Fibroblast of skin of back (primary cell): Measurements from ENCODE around the gene GAL3ST2.
"Not testable (repeated sequence)": the region's sequence is repeated elsewhere in the genome, so short reads cannot be mapped to it uniquely, and the experiment has no call there.

Experiments
- DNase-seq: peaks from one replicate; pipeline ENCODE4 v3.0.0-alpha.2; 2013

Gene GAL3ST2

DNA sequence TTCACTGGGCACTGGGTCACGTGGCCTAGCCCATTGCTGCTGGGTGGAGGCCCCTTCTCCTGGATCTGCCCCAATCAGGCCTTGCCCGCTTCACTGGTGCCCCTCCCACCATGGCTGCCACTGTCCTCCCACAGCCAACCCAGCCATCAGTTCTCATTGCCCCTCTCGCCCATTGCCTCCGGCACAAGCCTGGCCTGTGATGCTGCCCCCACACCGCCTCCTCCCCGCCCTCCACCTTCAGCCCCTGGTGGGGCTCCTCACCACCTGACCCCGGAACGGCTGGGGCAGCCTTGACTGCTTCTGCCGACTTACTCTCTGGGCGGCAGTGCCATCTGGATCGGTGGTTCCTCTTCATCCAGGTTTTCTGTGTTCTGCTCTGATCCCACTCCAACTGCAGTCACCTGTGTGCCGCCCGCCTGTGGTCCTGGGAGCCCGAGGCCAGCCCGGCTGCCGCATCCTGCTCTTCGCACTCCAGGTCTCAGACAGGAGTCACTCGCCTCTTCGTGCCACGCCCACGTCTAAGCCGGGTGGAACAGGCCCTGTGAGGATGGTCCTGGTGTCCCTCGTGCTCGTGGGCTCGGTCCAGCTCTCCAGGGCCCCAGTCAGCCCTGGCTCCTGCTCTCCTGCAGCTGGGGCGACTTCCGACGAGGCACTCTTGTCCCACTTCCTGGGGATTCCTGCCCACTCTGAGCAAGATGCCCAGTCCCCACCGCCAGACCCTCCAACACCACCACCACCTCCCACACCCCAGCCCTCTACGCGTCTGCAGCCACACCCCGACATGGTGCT, 28.0 kb upstream of the GAL3ST2 start:
- no peak for DNase-seq

DNA sequence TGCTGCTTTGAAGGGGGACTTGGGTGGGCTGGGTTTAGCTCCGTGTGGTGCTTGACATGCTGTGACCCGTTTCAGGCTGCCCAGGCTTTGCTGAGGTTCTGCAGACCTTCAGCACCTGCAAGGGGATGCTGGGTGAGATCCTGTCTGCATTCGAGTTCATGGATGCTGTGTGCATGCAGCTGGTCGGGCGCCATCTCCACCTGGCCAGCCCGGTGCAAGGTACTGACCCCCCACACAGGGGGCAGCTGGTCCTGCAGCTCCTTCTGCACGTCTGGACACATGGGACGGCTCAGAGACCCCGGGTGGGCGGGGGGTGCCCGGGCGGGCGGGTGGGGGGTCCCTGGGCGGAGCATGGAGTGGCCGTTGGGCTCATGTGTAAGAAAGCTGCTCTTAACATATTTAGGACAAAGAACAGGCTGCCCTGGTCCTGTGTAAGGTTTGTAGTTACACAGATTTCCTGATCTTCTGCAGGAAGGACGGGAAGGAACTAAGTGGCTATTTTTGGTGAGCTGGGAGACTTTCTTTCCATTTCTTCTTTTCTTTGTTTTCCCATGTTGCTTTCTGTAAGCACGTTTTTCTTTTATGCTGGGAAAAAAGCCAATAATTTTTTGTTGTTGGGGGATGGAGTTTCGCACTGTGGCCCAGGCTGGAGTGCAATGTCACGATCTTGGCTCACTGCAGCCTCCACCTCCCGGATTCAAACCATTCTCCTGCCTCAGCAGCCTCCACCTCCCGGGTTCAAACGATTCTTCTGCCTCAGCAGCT, 26.4 kb upstream of the GAL3ST2 start:
- DNase-seq: no peak

DNA sequence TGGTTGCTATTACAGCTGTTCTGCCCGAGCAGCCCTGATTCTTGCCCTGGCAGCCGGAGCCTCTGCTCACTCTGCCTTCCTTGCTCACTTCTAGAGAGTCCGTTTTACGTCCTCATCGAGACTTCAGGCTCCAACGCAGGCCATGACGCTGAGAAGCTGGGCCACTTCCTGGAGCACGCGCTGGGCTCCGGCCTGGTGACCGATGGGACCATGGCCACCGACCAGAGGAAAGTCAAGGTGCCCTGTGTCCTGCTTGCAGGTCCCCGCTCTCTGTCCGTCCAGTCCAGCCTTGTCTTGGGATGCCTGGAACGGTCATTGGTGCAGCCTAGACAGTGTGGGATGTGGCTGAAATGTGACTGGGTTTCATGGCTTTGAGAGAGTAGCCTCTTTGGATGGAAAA, 25.5 kb upstream of the GAL3ST2 start:
- DNase-seq: no peak

DNA sequence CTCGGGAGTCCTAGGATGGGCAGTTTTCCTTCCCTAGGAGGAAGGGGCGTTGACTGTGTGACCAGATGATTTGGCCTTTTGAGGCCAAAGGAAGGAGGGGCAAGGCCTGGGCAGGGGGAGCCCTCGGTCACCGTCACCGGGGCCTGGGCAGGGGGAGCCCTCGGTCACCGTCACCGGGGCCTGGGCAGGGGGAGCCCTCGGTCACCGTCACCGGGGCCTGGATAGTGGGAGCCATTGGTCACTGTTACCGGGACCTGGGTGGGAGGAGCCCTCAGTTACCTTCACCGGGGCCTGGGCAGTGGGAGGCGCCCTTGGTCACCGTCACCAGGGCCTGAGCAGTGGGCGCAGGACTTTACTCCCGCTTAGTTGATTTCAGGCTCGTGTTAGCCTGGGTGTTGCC, 24.8 kb upstream of the GAL3ST2 start:
- DNase-seq: no peak

DNA sequence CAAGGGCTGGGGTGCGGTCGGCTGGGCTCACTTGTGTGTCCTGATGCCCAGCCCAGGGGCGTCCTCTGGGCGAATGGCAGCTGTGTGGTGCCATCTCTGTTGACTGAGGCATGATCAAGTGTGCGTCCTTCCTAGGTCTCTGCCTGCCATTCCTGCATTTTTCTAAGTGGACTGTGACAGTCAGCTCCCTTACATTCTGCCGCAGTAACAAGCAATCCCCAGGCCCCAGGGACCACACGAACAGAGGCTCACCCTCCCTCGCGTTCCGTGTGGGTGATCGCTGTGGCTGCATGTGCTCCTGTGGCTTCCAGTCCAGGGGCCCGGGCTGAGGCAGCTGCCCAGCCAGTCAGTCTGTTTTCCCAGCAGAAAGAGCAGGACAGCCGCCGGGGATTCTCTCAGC, 24.4 kb upstream of the GAL3ST2 start:
- DNase-seq: no peak

DNA sequence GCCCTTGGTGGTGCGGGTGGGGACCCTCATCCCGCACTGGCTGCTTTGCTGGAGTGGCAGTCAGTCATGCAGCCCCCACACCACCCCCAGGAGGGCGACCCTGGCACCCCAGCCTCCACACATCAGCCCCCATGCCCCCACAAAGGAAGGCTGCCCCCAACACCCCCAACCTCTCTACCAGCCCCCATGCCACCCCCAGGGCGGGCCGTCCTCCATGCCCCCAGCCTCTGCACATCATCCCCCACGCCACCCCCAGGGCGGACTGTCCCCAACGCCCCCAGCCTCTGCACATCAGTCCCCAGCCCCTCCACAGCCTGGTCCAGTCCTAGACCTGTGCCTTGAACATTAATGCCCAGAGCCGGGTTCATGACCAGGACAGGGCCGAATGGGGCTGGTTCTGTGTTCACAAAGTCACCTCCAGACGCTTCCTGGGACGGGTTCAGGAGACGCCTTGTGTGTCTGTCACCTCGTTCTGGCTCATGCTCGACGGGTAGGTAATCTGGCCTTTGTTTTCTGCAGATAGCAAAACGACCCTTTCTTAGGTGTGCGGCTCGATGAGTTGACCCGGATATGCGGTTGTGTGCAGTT, 23.8 kb upstream of the GAL3ST2 start:
- DNase-seq: no peak

DNA sequence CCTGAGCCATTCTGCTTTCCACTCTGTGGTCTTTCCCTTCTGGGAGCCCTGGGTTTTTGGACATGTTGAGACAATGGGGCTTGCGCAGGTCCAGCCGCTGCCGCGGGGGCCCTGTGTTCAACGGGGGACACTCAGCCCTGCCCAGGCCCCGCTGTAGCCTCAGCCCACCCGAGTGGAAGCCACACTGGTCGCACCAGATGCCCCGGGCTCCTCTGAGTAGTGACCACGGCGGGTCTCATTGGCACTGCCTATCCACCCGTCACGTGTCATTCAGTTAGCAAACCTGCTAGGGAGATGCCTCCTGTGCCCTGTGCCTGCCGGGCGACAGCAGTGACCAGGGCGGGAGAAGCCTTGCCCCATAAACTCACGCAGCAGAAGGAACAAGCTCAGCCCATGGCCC, 23.1 kb upstream of the GAL3ST2 start:
- DNase-seq: no peak

DNA sequence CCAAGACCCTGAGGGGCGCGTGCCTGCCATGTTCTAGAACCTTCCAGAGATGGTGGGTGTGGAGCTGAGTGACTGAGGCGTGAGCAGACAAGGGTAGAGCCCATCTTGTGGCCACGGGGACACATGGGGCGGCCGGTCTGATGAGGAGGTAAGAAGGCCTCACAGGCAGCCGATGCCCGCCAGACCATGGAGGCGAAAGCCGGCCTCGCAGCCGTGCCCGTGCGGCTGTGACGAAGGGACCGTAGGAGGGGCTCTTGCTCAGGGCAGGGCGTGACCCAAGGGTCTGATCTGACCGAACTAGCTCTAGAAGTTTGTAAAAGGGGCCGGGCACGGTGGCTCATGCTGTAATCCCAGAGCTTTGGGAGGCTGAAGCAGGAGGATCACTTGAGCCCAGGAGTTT, 22.6 kb upstream of the GAL3ST2 start:
- no peak for DNase-seq

DNA sequence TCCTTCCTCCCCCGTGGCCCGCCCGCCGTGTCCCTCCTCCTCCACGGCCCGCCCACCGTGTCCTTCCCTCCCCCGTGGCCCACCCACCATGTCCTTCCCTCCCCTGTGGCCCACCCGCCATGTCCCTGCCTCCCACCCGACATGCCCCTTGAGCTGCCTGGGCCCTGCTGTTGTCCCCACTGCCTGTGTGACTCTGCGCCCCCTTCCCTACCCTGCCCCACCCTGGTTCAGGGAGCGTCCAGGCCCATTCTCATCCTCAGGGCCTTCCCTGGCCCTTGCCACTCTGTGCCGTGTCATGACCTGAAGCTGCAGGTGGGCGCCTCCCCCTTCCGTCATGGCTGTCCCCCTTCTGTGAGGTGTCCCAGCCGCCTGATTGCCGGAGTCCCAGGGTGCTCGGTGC, 21.5 kb upstream of the GAL3ST2 start:
- DNase-seq: no peak

DNA sequence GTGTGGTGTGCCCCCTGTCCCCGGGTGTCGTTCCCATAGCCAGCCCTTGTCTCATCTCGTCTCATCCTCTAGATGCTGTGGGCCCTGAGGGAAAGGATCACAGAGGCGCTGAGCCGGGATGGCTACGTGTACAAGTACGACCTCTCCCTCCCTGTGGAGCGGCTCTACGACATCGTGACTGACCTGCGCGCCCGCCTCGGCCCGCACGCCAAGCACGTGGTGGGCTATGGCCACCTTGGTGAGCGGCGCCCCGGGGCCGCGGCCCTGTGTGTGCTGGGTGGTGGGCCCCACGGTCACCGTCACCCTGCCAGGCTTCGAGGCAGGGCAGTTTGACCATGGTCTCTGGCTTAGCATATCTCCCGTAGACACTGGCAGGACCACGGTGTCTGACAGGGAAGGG, 20.8 kb upstream of the GAL3ST2 start:
- no peak for DNase-seq

DNA sequence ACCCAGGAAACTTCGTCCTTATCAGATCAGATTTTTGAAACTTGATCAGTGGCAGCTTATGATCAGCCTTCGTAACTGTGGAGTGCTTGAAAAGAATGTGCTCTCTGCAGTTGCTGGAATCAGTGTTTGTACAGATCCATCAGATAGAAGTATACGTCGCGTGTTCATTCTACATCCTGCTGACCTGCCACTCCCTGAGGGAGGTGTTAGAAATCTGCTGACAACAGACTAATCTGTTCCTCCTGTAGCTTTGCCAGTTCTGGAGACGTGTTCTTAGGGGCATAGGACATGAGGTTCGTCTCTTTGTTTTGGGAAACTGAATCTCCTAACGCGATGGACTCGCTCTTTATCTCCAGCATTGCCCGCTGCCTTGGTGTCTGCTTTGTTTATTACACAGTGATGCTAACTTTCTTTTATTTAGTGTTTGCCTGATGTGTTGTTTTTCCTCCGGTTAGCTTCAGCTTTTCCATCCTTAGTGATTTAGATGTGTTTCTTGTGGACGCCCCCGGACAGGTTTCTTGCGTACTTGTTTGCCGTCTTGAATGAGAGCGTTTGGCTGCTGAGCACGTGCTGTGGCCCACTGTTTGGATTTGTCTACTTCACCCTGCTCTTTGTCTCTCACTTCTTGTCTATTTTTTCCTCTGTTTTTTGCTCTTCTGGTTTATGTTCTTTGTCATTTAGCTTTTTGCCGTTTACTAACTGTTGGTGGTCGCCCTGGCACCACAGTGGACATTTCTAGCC, 17.4 kb upstream of the GAL3ST2 start:
- no peak for DNase-seq

DNA sequence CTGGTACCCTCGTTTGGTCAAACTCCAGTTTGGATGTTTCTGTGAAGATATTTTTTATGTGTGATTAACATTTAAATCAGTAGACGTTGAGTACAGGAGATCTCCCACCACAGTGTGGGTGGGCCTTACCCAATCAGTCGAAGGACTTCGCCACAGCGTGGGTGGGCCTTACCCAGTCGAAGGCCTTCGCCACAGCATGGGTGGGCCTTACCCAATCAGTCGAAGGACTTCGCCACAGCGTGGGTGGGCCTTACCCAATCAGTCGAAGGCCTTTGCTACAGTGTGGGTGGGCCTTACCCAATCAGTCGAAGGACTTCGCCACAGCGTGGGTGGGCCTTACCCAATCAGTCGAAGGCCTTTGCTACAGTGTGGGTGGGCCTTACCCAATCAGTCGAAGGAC, 16.7 kb upstream of the GAL3ST2 start:
- not testable (repeated sequence) for DNase-seq

DNA sequence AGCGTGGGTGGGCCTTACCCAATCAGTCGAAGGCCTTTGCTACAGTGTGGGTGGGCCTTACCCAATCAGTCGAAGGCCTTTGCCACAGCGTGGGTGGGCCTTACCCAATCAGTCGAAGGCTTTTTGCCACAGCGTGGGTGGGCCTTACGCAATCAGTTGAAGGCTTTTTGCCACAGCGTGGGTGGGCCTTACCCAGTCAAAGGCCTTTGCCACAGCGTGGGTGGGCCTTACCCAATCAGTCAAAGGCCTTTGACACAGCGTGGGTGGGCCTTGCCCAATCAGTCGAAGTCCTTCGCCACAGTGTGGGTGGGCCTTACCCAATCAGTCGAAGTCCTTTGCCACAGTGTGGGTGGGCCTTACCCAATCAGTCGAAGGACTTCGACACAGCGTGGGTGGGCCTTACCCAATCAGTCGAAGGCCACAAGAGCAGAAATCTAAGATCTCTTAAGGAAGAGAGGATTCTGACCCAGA, 16.3 kb upstream of the GAL3ST2 start:
- DNase-seq: no peak

DNA sequence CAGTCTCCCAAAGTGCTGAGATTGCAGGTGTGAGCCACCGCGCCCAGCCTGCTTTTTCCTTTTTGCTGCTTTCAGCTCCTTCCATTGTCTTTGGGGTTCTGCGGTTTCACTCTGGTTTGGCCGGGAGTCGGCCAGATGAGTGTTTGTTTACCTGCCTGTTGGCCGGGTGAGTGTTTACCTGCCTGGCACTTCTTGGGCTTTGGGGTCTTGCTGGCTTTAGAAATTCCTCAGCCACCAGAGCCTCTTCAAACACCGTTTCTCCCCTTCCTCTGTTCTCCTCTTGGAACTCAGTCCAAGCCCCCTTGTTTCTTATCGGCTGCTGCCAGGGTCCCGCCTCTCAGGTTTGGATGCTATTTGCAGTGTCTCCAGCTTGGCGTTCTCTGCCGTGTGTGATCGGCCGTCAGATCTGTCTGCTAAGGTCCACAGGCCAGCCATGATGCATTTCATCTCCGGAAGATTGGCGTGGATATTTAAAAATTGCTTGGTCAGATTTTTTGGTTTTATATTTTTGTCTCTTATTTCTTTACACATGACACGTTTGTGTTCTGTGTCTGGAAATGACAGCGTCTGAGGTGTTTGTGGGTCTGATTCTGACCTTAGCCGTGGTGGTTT, 14.2 kb upstream of the GAL3ST2 start:
- no peak for DNase-seq

DNA sequence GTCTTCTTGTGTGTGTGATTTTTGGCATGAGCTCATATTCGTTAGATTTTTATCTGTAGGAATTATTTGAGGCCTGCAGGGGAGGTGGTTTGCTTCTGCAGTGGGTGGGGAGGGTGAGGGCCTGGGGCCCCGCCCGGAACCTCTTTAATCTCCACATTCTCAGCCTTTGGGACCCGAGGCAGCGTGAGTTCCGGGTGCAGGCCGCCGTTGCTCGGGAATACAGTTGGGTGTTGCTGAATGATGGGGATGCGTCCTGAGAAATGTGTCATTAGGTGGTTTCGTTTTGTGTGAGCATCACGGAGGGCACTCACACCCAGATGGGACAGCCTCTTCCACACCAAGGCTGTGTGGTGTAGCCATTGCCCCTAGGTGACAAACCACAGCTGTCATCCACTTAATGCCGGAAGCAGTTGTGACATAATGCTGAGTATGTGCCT, 13.7 kb upstream of the GAL3ST2 start:
- no peak for DNase-seq

DNA sequence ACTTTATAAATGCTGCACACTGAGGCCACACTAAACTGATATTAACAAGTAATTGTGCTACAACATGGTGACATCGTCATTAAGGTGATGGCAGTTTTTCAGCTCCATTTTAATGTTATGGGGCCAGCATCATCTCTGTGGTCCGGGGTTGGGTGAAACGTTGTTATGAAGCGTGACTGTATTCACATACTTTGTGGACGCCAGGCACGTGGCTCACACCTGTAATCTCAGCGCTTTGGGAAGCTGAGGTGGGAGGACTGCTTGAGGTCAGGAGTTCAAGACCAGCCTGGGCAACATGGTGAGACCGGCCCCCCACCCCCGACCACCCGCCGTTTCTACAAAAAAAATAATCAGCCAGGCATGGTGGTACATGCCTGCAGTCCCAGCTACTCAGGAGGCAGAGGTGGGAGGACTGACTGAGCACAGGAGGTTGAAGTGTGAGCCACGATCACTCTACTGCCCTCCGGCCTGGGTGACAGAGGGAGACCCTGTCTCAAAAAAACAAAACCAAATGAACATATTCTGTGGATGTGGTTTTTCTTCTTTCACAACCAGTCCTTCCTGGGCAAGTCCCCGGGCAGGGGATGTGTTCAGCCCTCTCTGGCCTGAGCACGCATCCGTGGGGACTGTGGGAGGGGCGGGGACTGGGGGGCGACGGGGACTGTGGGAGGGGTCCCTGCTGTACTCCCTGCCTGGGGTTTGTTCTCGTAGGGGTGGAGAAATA, 12.9 kb upstream of the GAL3ST2 start:
- DNase-seq: no peak

DNA sequence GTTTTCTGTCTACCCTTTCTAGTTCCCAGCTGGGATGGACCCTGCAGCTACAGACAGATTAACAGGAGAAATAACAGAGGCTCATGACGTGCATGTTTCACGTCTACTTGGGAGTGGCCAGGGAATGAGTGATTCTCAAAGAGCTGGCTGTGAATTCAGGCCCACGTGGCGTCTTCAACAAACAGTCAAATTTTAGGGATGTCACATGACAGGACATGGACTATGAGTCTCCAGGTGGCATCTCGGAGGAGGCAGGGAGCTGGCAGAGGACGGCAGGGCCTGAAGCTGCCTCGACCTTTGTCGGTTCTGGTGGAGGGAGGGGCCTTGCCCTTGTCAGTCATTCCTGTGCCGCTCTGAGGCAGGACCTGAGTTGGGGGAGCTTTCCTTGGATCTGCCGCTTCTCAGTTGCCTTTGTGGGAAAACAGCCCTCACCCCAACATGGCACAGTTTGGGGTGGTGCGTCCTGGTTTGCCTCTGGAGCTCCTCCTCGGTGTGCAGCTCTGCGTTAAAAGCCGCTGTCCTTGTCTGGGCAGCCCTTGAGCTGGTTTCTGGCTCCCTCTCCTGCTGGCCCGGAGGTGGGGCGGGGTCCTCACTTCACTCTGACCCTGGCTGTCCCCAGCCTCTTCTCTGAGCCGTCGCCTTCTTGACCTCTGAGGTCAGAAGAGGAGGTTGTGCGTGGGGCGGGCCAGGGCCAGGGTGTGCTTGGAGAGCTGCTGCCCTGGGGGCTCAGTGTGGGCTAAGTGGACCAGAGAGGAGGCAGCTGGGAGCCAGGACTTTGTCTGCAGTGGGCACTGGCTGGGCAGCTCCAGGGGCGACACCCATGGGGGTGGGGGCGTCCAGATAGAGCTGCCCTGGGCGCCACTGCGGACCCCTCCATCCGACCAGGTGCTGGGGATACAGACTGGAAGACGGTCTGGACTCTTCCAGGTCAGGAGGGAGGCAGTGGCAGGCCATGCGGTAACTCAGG, 12.1 kb upstream of the GAL3ST2 start:
- DNase-seq: no peak

DNA sequence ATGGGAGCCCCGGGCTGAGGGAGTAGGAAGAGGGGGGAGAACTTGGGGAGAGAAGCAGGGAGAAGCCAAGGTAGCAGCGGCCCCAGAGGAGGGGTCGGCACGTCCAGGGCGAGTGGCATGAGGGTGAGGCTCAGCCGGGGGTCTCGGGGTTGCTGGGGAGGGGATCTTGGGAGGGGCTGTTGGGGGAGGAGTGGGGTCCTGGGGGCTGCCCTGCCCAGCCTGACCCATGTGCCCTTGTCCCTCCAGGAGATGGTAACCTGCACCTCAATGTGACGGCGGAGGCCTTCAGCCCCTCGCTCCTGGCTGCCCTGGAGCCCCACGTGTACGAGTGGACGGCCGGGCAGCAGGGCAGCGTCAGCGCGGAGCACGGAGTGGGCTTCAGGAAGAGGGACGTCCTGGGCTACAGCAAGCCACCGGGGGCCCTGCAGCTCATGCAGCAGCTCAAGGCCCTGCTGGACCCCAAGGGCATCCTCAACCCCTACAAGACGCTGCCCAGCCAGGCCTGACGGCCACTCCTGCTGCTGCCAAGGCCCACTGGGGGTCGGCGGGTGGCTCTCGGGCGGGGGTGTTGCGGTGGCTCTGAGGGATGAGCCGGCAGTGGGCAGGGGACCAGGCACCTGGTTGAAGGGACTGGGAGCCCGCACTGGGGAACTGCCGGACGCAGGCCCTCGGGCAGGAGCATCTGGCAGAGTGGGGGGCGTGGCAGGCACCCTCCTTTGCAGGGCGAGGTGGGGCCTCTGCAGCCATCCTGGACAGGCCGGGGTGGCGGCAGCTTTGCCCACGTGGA, 9.0 kb upstream of the GAL3ST2 start:
- no peak for DNase-seq

DNA sequence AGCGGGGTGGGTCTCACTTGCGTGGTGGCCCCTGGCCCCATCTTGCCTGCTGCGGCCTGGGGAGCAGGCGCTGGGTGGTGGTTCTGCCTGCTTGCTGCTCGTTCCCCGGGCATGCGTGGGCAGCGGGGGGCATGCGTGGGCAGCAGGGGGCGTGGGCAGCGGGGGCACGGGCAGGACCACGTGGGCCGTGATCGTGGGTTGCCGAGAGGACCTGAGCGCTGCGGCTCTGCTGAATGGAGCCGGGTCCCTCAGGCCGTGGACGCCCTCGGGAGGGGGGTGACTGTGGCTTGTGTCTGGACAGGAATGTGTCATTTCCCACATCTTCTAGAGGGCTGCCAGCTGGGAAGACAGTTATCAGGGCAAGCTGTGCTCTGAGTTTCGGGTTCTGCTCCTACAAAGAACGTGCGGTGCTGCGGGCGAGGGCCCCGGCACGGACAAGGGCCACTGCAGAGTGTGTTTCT, 8.3 kb upstream of the GAL3ST2 start:
- DNase-seq: no peak

DNA sequence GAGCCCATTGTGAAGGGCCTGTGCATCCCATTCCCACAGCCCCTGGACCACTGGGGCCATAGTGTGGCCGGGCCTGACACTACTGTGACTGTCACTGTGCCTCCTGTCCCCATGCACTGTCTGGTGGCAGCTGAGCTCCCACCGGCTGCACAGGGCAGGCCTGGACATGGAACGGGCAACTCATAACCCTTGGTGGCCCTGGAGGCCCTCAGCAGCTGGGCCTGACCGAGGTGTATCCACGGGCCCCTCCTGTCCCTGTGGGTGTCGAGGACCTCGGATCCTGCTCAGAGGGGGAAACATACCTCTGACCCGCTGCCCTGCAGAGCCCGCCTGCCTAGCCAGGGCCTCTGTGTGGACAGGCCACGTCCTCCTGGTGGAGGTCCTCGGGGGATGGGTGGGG, 7.8 kb upstream of the GAL3ST2 start:
- DNase-seq: no peak
